Panc1 (cell line): Measurements from ENCODE around the gene ITGA8. TPM values are rescaled to one million over a fixed set of nuclear protein-coding genes. Genes with fewer than 3 reads are reported as not detected.
A peak's percentile ranks its signal among the peaks of the same experiment; 100 is the strongest.

Experiments
- ATAC-seq: fragments of 200-7000 bp; cut with Tn5 transposase; 2 replicates; pipeline ENCODE4 v1.9.1; 2020; ENCODE audit warnings: mild to moderate bottlenecking, moderate library complexity
- BruUV-seq: library from RNA; stranded (reverse); fragments of 400-500 nt; replicated peaks from 2 replicates; lab custom pipeline; 2021; lab: Mats Ljungman, UMichigan
- CTCF ChIA-PET: fragments of 300-600 bp; sonication (Branson Sonifier 250); formaldehyde crosslinking; loops from one replicate; lab custom pipeline; 2022; ENCODE audit warnings: antibody characterized with exemption; lab: Charles Lee
- POLR2A ChIA-PET: fragments of 300-600 bp; sonication (Branson Sonifier 250); formaldehyde crosslinking; loops from one replicate; lab custom pipeline; 2022; ENCODE audit warnings: antibody characterized with exemption; lab: Charles Lee
- DNase-seq: peaks from one replicate; pipeline ENCODE4 v3.0.0-alpha.2; 2010; ENCODE audit warnings: low read depth, low spot score
- H3K27ac ChIP-seq: 2 replicates; pipeline ENCODE4 v1.5.1; 2011; ENCODE audit warnings: mild to moderate bottlenecking, low read length, inconsistent platforms
- H3K27me3 ChIP-seq: fragments of 200-500 bp; sonication (Bioruptor generic); 2 replicates; pipeline ENCODE4 v1.6.0; 2014; ENCODE audit warnings: low read length, inconsistent platforms; ENCODE audit not compliant: control insufficient read depth, insufficient read depth
- H3K36me3 ChIP-seq: fragments of 200-500 bp; sonication (Bioruptor generic); 2 replicates; pipeline ENCODE4 v1.5.1; 2014; ENCODE audit warnings: inconsistent platforms, mild to moderate bottlenecking, low read length, moderate library complexity; ENCODE audit not compliant: control insufficient read depth, insufficient read depth
- H3K4me1 ChIP-seq: 2 replicates; pipeline ENCODE4 v1.5.1; 2011; ENCODE audit warnings: inconsistent platforms, mild to moderate bottlenecking, low read length, moderate library complexity; ENCODE audit not compliant: control insufficient read depth, insufficient read depth
- H3K4me3 ChIP-seq, 2 experiments: 2 replicates each; pipeline ENCODE4 v1.5.1; 2011 to 2012; ENCODE audit warnings: low read depth in 2 of 2, low read length in 2 of 2, mild to moderate bottlenecking in 2 of 2, inconsistent platforms in 1 of 2, moderate library complexity in 1 of 2
- H3K9me3 ChIP-seq: fragments of 200-500 bp; sonication (Bioruptor generic); 2 replicates; pipeline ENCODE4 v1.5.1; 2014; ENCODE audit warnings: low read depth, mild to moderate bottlenecking, inconsistent platforms, low read length, moderate library complexity; ENCODE audit not compliant: control insufficient read depth, insufficient read depth
- CTCF ChIP-seq: fragments of 450-650 bp; IDR thresholded peaks from 2 replicates; pipeline ENCODE4 v1.5.1; 2017; ENCODE audit warnings: mild to moderate bottlenecking
- POLR2AphosphoS5 ChIP-seq: IDR thresholded peaks from 2 replicates; pipeline ENCODE4 v1.6.1; 2012; ENCODE audit warnings: mild to moderate bottlenecking, low read depth, low read length, moderate library complexity
- REST ChIP-seq, 2 experiments: IDR thresholded peaks; 2 replicates each; pipeline ENCODE4 v1.6.1; 2011 to 2012; ENCODE audit warnings: low read depth in 2 of 2, control low read depth in 1 of 2, low read length in 1 of 2, mild to moderate bottlenecking in 1 of 2, moderate library complexity in 1 of 2; ENCODE audit not compliant: insufficient read depth in 1 of 2
- SIN3A ChIP-seq: IDR thresholded peaks from 2 replicates; pipeline ENCODE4 v1.6.1; 2012; ENCODE audit warnings: low read depth, mild to moderate bottlenecking, low read length, moderate library complexity, borderline replicate concordance; ENCODE audit not compliant: insufficient read depth
- TCF7L2 ChIP-seq: IDR thresholded peaks from 2 replicates; pipeline ENCODE4 v1.6.1; 2011; ENCODE audit warnings: mild to moderate bottlenecking, low read depth, low read length, inconsistent platforms
- in situ Hi-C: cut with HindIII; loops from 2 replicates; pipeline ENCODE4 v1.10.0; 2016; ENCODE audit warnings: low sequenced_read_pairs, low pct_unique_long_range_greater_than_20kb
- intact Hi-C: fragments of 100-400 bp; cut with micrococcal nuclease; formaldehyde crosslinking; loops from one replicate; pipeline ENCODE4 v1.10.0; 2022; ENCODE audit not compliant: unreplicated experiment
- total RNA-seq: library from RNA; stranded (reverse); gene quantifications from one replicate; pipeline ENCODE4 v1.2.1, GENCODE V29; 2021; ENCODE audit not compliant: unreplicated experiment

The ITGA8 gene
- total RNA-seq, 1 experiment from 2014 or later = 0.18 TPM

- in situ Hi-C loops (no loop called here), intact Hi-C loops (no loop called here)
- Histone ChIP-seq H3K27me3 (no peaks in the 10 kb centered on the region), H3K27ac (no peak overlapping the region), H3K4me1 (no peaks in the 10 kb centered on the region), H3K9me3 (no peaks in the 10 kb centered on the region; the same call in 1 of the 2 replicates), H3K4me3 (no peak overlapping the region), H3K36me3 (no peaks in the 10 kb centered on the region)
- ChIA-PET CTCF (interaction anchor here (0.5 kb wide), 1 partner anchor 173 kb away, joined by 3 read pairs; no protein-coding TSS in a partner anchor), POLR2A (no interaction called here)
- no peak for ATAC-seq
- DNase-seq = no peak
- TF ChIP-seq TCF7L2 (no peak), REST (IDR thresholded peaks at IDR 0.05; ENCODE audit: insufficient read depth in 1 of 2, low read depth in 2 of 2, low read length in 1 of 2) (no peak), CTCF (no peak), POLR2AphosphoS5 (no peak), SIN3A (no peak)
- BruUV-seq = no TSS peak
These were observed 10.2 kb upstream of the ITGA8 start for GRCh38 chr10:15729890-15730289.

- H3K4me3 ChIP-seq = no peak overlapping the region
- BruUV-seq = no TSS peak
- no peak overlapping the region for H3K27ac ChIP-seq
- ChIA-PET CTCF (no interaction called here), POLR2A (no interaction called here)
- TF ChIP-seq TCF7L2 (no peak), CTCF (peak; percentile 32; the same call in 1 of the 2 replicates)
- DNase-seq (no peak), ATAC-seq (no peak)
- H3K4me1 ChIP-seq = no peaks in the 10 kb centered on the region
- in situ Hi-C loops (no loop called here), intact Hi-C loops (no loop called here)
- no peaks in the 10 kb centered on the region; the same call in 1 of the 2 replicates for H3K27me3 ChIP-seq
- no peaks in the 10 kb centered on the region; the same call in 1 of the 2 replicates for H3K9me3 ChIP-seq
- no peaks in the 10 kb centered on the region for H3K36me3 ChIP-seq
These were observed 6.3 kb upstream of the ITGA8 start for GRCh38 chr10:15726042-15726441.
